Right hindlimb (tissue), 1 donor: ENCODE data around the gene RNF138.
"Not testable (repeated sequence)": the region's sequence is repeated elsewhere in the genome, so short reads cannot be mapped to it uniquely, and the experiment has no call there.

ENCODE experiments used
- DNase-seq: peaks from one replicate; pipeline ENCODE4 v3.0.0-alpha.2; 2018

The RNF138 gene

GRCh38 chr18:32175265-32175664, 83.6 kb downstream of the RNF138 start:
- DNase-seq = peak; percentile 83

GRCh38 chr18:32176745-32177144, 85.1 kb downstream of the RNF138 start:
- DNase-seq = not testable (repeated sequence)

GRCh38 chr18:32177530-32177929, 85.9 kb downstream of the RNF138 start:
- no peak for DNase-seq
